Testis (tissue), 2 donors: ENCODE results near the gene TFB2M.
A peak's percentile ranks its signal among the peaks of the same experiment; 100 is the strongest.

ENCODE experiments used
- POLR2A ChIP-seq: fragments of 450-650 bp; IDR thresholded peaks from one replicate; pipeline ENCODE4 v1.6.1; 2017; ENCODE audit warnings: antibody characterized with exemption, mild to moderate bottlenecking, moderate library complexity
- TF ChIP-seq, protein P1 (sequence below), 3 experiments: fragments of 450-650 bp in 2 of 3; fragments of 200-600 bp in 1 of 3; sonication (generic) in 1 of 3; IDR thresholded peaks; one replicate each; pipeline ENCODE4 v1.5.1; 2016 to 2019; ENCODE audit warnings: antibody characterized with exemption in 3 of 3, mild to moderate bottlenecking in 2 of 3, moderate library complexity in 1 of 3

GRCh38 chr1:246497331-246497915 lies 68.6 kb downstream of the TFB2M start:
- no peak for TF ChIP-seq POLR2A
- TF ChIP-seq, protein P1, sequence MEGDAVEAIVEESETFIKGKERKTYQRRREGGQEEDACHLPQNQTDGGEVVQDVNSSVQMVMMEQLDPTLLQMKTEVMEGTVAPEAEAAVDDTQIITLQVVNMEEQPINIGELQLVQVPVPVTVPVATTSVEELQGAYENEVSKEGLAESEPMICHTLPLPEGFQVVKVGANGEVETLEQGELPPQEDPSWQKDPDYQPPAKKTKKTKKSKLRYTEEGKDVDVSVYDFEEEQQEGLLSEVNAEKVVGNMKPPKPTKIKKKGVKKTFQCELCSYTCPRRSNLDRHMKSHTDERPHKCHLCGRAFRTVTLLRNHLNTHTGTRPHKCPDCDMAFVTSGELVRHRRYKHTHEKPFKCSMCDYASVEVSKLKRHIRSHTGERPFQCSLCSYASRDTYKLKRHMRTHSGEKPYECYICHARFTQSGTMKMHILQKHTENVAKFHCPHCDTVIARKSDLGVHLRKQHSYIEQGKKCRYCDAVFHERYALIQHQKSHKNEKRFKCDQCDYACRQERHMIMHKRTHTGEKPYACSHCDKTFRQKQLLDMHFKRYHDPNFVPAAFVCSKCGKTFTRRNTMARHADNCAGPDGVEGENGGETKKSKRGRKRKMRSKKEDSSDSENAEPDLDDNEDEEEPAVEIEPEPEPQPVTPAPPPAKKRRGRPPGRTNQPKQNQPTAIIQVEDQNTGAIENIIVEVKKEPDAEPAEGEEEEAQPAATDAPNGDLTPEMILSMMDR (IDR thresholded peaks at IDR 0.05): peak; percentile 72 to 80 (median 73)
